ENCODE measurements around the gene CNNM1.

CNNM1 gene

DNA sequence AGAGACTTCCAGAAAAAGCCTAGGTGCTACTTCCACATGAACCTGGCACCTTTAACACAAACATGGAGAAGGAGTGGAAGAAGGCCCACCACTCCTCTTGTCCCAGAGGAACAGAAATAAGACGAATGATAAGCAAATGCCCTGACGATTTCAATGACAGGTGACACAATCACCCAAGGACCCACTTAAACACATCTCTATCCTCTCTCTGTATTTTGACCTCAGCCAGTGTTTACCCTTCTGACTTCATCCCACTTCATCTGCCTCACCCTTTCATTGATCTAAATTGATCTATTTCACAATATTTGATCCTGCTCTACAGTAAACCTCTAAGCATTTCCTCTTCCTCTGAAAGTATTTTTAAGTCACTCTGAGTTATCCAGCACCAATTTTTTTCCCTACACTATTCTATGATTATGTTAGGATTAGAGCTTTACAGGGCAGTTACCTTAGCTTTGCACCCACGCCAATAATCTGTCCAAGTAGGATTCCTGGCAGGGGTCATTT lies 92.1 kb downstream of the CNNM1 start:
- no peak for DNase-seq

DNA sequence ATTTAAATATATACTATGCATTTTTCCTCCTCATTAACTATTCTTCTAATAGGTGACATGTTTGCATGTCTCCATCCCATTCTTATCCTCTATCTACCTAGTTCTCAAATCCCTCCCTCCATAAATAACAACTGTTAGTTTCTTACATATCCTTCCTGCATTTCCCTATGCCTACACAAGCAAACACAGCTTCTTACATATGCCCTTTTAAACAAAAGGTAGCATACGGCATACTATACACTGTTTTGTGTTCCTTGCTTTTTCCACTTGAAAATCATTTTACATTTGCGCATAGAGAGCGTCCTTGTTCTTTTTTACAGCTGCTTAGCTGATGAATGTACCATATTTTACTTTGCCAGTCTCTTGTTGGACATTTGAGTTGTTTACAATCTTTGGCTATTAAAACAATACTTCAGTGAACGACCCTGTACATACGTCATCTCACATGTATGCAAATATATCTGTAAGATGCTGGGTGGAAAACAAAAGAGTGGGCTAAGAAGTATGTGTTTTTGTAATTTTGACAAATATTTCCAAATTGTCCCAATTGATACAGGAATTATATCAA lies 93.5 kb downstream of the CNNM1 start:
- DNase-seq, result no peak

DNA sequence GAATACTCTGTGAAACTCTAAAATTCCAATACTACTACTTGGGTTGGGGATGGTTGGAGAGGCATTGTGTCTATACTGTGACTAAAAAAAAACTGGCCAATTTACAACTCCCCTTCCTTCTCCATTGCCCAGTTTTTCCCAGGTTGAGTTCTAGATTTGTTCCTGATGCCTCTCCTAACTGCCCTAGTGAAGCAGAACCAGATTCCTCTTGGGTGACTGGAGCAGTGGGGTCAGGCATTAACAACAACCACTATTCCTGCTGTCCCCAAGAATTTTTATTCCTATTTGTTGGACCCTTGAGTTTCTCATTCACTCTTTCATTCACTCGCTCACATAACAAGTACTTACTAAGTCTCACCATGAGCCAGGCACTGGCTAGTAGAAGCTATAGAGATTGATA lies 95.5 kb downstream of the CNNM1 start:
- DNase-seq, result no peak

DNA sequence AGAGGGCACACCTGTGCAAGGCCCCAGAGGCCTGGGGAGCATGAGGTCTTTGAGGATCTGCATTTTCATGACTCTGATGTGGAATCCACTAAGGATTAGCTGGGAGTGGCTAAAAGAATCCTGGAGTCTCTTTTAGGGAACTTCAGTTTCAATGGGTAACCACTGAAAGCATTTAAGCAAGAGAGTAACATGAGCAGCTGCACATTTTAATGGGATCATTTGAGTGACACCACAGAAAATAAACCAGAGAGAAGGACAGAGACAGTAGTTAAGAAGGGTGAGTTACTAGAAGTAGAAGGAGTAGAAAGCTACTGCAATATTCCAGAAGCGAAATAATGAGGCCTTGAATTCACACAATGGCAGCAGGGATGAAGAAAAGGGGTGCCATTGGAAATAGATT lies 96.0 kb downstream of the CNNM1 start:
- DNase-seq, result no peak

DNA sequence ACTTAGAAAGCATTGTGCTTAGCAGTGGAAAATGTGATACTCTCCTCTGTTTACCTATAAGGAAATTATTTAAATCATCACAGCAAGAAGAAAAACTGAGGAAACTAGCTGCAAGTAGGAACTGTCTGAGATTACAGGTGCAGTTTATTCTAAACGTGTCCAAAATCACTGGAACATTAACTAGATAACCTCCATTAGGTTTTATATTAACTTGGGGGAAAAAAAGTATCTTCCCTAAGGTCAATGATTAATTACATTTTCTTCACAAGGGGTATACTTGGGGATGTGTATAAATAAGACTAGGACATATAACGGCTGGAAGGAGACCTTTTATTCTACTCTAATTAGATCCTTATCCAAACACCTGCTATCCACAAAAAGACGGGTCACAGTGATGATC lies 97.5 kb downstream of the CNNM1 start:
- no peak for DNase-seq

DNA sequence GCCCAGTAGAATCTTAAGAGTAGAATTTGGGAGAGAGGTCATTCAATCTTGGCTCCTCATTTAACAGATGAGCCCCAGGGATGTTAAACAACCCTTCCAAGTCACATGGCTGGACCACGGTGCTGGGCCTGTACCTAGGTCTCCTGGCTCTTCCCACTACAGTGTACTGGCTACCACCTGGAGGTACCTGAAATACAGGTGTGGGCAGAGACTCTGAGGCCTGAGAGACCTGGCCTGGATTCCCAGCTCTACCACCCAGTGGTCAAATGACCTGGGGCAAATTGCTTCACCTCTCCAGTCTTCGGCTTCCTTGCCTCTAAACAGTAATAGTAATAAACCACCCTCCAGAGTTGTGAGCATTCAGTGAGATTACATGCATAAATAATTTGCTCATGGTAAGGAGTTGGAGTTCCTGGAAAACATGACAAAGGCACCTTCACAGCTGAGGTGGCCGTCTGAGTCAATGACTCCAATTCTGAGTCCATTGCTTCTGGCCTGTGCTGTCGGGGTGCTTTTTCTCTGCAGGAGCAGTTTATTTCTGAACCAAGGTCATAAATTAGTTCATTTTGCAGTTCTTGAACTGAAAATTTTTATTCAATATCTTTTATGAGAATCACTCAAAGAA lies 98.5 kb downstream of the CNNM1 start:
- DNase-seq, result no peak

DNA sequence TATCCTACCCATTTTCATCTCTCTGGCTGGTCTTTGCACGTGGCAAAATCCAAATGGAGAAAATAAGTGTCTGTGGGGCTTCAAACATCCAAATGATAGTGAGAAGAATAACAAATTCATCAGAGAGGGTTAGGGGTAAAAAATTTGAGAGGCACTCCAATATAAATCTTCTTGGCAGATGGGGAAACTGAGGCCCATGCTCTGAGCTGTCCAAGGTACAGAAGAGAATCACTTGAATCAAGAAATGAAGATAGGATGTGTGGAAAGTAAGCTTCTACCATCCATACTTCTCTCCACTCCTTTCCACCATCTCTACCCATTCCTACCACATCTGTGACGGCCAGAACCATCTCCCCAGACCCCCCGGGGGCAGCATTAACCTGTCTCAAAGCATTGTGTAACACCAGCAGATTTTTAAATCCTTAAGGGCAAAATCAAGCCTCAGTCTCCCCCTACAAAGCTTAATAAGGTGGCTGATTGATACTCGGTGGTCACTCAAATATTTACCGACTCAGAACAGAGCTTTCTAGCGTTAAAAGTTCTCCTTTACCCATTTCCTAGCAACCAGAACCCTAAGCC lies 100.5 kb downstream of the CNNM1 start:
- no peak for DNase-seq

DNA sequence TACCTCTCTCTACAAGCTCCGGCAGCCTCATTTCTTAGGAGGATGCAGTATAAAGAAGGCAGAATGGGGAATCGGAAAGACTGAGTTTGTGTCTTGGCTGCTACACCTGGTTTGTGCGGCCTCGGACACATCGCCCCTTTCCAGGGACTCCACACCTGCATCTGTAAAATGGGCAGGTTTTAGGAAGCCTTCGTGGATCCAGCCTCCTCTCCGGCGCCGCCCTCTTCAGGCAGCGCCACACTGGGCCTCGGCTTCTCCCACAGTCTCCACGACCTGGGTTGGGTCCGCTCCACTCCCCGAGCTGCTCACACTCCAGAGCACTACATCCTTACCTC lies 100.9 kb downstream of the CNNM1 start:
- peak; percentile 8 to 44 (median 25) for DNase-seq

DNA sequence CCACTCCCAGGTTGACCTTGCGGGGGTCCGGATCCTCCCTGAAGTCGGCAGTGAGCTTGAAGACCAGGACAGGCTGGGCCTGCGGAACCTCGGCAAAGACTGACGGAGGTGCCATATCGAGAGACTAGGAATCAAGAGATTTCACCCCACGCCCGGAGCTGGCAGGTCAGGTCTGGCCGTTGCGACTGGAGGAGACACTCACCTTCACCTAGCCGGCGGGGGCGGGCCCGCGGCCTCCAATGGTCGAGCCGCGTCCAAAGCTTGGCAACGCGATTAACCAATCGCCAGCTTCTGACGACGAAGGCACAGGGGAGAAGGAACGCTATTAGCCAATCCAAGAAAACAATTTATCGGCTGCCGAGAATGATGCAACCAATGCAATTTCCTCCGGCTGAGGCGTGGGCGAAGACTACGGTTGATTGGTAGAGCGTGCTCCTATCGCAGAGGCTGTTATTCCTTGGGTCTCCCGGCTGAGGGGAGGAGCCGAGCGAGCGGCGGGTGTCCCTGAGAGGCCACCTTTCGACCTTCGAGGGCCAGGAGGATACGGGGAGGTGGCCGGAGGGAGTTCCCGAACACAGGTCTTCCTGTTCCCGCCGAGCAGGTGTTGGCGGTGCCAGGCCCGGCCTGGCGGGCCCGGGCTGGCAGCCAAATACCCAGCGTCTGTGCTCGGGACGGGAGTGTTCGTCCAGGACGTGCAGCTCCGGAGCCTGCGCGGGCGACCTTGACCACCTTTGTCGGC lies 101.5 kb downstream of the CNNM1 start, which contains the start of gene GOT1:
Gene GOT1 (minus strand): TSS at position 174 of the 739 bp plus-strand sequence. CDS start 59 bp downstream, at position 115.
- DNase-seq, result peak; percentile 98 to 100 (median 99)

DNA sequence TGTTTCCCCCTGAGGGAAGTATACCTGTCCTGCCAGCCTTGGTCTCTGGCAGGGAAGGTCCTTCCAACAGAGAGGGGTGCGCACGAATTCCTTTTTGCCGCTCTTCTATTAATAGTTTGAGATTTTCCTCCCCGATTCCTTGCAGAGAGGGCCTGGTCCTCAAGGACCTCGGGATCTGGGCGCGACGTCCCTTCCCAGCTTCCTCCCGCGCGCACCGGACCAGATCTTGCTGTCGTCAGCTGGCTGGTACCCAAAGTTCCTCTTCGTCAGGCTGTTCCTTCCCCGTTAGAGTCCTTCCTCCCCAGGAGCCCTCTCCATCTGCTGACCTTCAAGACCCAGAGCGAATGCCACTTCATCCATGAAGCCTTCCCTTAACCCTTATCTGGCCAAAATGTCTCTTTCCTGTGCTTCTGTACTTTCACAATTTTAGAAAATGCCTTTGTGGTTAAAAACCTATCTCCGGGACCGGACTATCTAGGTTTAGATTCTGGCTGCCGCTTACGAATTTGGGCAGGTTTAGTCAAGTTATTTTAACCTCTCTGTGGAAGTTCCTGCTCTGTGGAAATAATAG lies 102.1 kb downstream of the CNNM1 start:
- DNase-seq, result peak; percentile 86 to 93 (median 90)

DNA sequence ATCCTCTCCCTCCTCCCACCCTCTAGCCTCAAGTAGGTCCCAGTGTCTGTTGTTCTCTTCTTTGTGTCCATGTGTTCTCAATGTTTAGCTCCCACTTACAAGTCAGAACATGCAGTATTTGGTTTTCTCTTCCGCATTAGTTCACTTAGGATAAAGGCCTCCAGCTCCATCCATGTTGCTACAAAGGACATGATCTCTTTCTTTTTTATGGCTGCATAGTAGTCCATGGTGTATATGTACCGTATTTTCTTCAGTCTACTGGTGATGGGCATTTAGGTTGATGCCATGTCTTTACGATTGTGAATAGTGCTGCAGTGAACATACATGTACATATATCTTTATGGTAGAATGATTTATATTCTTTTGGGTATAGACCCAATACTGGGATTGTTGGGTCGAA lies 102.9 kb downstream of the CNNM1 start:
- no peak for DNase-seq

DNA sequence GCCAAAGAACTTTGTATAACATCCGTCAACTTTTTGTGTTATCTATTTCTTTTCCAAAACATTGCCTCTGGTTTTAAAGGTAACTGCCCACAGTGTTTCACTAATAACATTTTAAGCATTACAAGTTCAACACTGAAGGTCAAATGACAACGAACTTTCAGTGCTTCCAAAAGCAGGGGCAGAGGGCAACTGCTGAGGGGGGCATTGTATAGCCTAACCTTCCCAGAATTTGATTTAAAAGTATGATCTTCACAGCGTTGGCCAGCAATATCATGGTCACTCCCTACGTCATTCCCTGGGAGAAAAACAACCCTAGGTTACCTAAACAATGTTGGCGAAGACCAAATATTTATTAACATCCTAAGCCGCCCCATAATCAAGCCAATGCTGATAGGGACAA lies 103.7 kb downstream of the CNNM1 start:
- no peak for DNase-seq

DNA sequence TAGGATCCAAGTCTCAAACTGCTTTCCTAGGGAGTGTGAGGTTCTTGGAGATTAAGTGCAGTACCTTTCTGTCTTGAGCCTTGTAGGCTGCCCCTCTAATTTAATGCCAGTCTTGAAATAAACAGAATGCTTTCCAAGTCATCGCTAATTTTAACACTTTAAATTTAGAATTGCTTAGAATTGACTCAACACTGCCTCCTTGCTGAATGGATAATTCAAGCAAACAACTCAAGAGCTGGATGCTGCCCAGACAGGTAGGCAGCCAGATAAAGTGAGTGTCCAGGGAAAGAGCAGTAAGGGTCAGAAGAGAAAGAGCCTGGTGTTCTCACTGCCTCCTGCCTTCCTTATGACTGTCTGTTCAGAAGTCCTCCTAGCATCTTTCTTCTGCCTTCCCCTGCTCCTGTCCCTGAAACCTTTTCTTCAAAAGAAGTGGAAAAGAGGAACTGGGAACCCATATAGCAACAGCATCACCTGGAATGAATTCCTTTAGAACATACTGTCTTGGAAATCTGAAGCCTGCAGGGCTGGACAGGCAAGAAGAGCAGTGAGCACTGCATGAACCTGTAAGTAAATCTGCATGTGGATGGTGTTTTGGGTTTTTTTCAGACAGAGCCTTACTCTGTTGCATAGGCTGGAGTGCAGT lies 104.3 kb downstream of the CNNM1 start:
- no peak for DNase-seq

DNA sequence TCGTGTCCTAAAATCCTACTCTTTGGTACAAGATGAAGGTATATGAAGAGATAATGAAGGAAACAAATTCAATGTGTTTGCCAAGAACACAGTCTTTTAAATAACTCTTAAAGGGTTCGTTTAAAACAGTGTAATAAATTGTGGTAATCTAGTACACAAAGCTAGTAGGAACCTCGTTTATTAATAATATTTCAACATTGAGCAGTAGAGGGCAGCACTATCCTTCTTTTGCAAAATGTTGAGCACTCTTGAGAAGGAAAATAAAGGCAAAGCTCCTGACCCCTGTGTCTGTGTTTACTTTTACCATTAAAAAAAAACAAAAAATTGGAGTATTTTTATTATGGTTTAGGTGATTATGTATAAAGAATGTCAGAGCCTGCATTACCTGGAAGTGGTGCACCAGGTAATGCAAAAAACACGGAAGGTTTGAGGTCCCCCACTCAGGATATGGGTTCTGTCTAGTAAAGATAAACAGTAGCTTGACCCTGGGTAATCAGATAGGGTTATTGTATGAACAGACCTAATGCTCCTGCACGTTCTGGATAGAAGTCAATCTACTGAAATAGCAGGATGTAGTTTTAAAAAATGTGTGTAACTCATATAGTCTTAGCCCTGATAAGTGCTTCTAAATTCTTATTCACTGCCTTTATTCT lies 107.0 kb downstream of the CNNM1 start:
- peak; percentile 36 to 72 (median 60) for DNase-seq

DNA sequence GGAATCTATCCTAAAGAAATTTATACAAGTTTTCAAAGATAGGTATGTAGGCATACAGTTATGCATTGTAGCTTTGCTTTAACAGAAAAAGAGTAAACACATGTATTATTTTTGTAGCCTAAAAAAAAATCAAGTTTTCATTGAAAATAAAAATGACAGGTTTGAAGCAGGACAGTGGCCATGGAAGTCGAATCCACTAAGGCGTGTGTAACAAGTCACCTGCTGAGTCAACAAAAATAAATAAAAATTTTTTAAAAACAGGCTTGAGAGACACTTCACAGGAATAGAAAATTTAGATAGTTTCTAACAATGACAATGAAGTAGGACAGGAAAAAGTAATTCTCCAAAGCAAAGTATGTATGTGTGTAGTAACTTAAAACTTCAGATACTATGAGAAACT lies 109.7 kb downstream of the CNNM1 start:
- DNase-seq, result no peak

DNA sequence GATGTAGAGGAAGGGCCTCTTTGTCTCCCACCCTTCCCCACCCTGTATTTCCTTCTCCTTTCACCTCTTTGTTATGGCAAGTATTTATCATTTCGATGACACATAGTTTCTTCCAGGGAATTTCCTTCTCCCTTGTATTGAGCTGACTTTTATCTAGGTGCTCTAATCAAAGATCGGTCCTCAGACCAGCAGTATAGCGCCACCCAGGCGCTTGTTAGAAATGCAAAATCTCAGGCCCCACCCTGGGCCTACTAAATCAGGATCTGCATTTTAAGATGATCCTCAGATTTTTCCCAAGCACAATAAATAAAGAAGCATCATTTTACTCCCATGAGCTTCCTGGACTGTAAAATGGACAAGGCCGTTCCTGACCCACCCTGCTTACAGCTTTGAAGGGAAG lies 113.2 kb downstream of the CNNM1 start:
- DNase-seq, result no peak

DNA sequence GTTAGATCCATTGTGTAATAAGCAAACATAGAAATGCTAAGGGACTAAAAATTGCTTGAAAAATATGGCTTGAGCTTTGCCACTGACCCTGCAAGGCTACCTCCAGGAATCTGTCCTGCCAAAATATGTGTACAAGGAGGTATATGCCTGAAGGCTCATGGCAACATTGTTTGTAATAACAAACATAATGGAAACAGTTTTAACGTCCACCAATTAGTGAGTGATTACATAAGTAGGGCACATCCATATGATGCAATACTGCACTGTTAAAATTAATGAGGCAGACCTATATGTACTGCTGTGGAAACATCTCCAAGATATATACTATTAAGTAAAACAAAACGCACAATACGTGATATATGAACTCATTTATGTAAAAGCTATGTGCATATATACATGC lies 114.3 kb downstream of the CNNM1 start:
- no peak for DNase-seq
